ENCODE data around the gene RPL38.

The RPL38 gene

GRCh38 chr17:74210191-74211140 is 7.0 kb downstream of the RPL38 start:
- DNase-seq (ENCODE audit: low spot score), result peak; percentile 82

GRCh38 chr17:74211141-74211911 is 7.8 kb downstream of the RPL38 start:
- DNase-seq (ENCODE audit: low spot score), result no peak

GRCh38 chr17:74211912-74212208 is 8.4 kb downstream of the RPL38 start:
- no peak for DNase-seq (ENCODE audit: low spot score)

- peak; percentile 14 for DNase-seq (ENCODE audit: low spot score)
Measured at GRCh38 chr17:74212209-74212912, 8.9 kb downstream of the RPL38 start.

GRCh38 chr17:74212913-74213791 is 9.7 kb downstream of the RPL38 start, which contains the start of gene TTYH2:
TSS of gene TTYH2 (plus strand) at chr17:74213571. CDS start at chr17:74213588, 17 bp downstream.
- peak; percentile 71 for DNase-seq (ENCODE audit: low spot score)

GRCh38 chr17:74213861-74214391 is 10.4 kb downstream of the RPL38 start:
- peak; percentile 2 for DNase-seq (ENCODE audit: low spot score)

- DNase-seq (ENCODE audit: low spot score), result no peak
Measured at GRCh38 chr17:74214484-74215341, 11.2 kb downstream of the RPL38 start.

GRCh38 chr17:74215342-74215727 is 11.9 kb downstream of the RPL38 start:
- peak; percentile 4 for DNase-seq (ENCODE audit: low spot score)

- DNase-seq (ENCODE audit: low spot score), result no peak
Measured at GRCh38 chr17:74216505-74216904, 13.0 kb downstream of the RPL38 start.

- DNase-seq (ENCODE audit: low spot score), result no peak
Measured at GRCh38 chr17:74217037-74217730, 13.7 kb downstream of the RPL38 start.

- no peak for DNase-seq (ENCODE audit: low spot score)
Measured at GRCh38 chr17:74217888-74218287, 14.4 kb downstream of the RPL38 start.

GRCh38 chr17:74218436-74218835 is 15.0 kb downstream of the RPL38 start:
- no peak for DNase-seq (ENCODE audit: low spot score)

GRCh38 chr17:74219576-74220133 is 16.2 kb downstream of the RPL38 start:
- DNase-seq (ENCODE audit: low spot score), result no peak

GRCh38 chr17:74220219-74220618 is 16.7 kb downstream of the RPL38 start:
- no peak for DNase-seq (ENCODE audit: low spot score)

- DNase-seq (ENCODE audit: low spot score), result no peak
Measured at GRCh38 chr17:74220946-74221818, 17.7 kb downstream of the RPL38 start.

GRCh38 chr17:74222399-74222798 is 18.9 kb downstream of the RPL38 start:
- DNase-seq (ENCODE audit: low spot score), result no peak

GRCh38 chr17:74223901-74224300 is 20.4 kb downstream of the RPL38 start:
- no peak for DNase-seq (ENCODE audit: low spot score)
